Mesenchymal stem cell (in vitro differentiated cells and primary cell): ENCODE results near the gene BABAM2.

Experiments used
- DNase-seq: peaks from one replicate; pipeline ENCODE4 v3.0.0-alpha.2; 2013
- H2AFZ ChIP-seq: one replicate; pipeline ENCODE4 v1.6.1; 2013; ENCODE audit warnings: low read depth, mild to moderate bottlenecking, control low read depth, inconsistent platforms, low read length, moderate library complexity
- H2AK5ac ChIP-seq: 2 replicates; pipeline ENCODE4 v1.6.1; 2013; ENCODE audit warnings: low read length, moderate library complexity, mild to moderate bottlenecking, inconsistent platforms; ENCODE audit not compliant: severe bottlenecking
- H2BK120ac ChIP-seq: one replicate; pipeline ENCODE4 v1.6.1; 2013; ENCODE audit warnings: low read depth, mild to moderate bottlenecking, inconsistent platforms, low read length, moderate library complexity
- H2BK12ac ChIP-seq, 2 experiments: one replicate each; pipeline ENCODE4 v1.6.1; 2013; ENCODE audit warnings: inconsistent platforms in 2 of 2, low read length in 2 of 2, mild to moderate bottlenecking in 2 of 2, moderate library complexity in 2 of 2, control low read depth in 1 of 2
- H2BK15ac ChIP-seq: one replicate; pipeline ENCODE4 v1.6.1; 2013; ENCODE audit warnings: mild to moderate bottlenecking, low read depth, inconsistent platforms; ENCODE audit not compliant: poor library complexity, severe bottlenecking
- H2BK5ac ChIP-seq: 2 replicates; pipeline ENCODE4 v1.6.1; 2013; ENCODE audit warnings: low read depth, mild to moderate bottlenecking, low read length, control low read depth, inconsistent platforms; ENCODE audit not compliant: poor library complexity, severe bottlenecking
- H3K14ac ChIP-seq, 2 experiments: one replicate each; pipeline ENCODE4 v1.6.1; 2013; ENCODE audit warnings: inconsistent platforms in 2 of 2, low read length in 2 of 2, control low read depth in 1 of 2, mild to moderate bottlenecking in 1 of 2, moderate library complexity in 1 of 2
- H3K18ac ChIP-seq, 2 experiments: one replicate each; pipeline ENCODE4 v1.6.1; 2013; ENCODE audit warnings: inconsistent platforms in 2 of 2, low read length in 2 of 2, control low read depth in 1 of 2, low read depth in 1 of 2, mild to moderate bottlenecking in 1 of 2
- H3K23ac ChIP-seq, 2 experiments: one replicate each; pipeline ENCODE4 v1.6.1; 2013; ENCODE audit warnings: inconsistent platforms in 2 of 2, low read length in 2 of 2, mild to moderate bottlenecking in 2 of 2, moderate library complexity in 2 of 2, control low read depth in 1 of 2
- H3K27ac ChIP-seq: 2 replicates; pipeline ENCODE4 v1.5.1; 2013; ENCODE audit warnings: mild to moderate bottlenecking, moderate library complexity, low read length, control low read depth, inconsistent platforms; ENCODE audit not compliant: poor library complexity, severe bottlenecking
- H3K27me3 ChIP-seq, 2 experiments: 2 replicates each; pipeline versions ENCODE4 v1.6.1 to v1.7.0; 2013; ENCODE audit warnings: low read length in 2 of 2, mild to moderate bottlenecking in 2 of 2, moderate library complexity in 2 of 2, control low read depth in 1 of 2, inconsistent platforms in 1 of 2; ENCODE audit not compliant: control insufficient read depth in 1 of 2, insufficient read depth in 1 of 2
- H3K36me3 ChIP-seq, 2 experiments: 2 replicates each; pipeline versions ENCODE4 v1.6.1 to v1.7.0; 2013; ENCODE audit warnings: low read length in 2 of 2, control low read depth in 1 of 2, inconsistent platforms in 1 of 2, low read depth in 1 of 2, mild to moderate bottlenecking in 1 of 2; ENCODE audit not compliant: insufficient read depth in 2 of 2, control insufficient read depth in 1 of 2
- H3K4ac ChIP-seq, 2 experiments: one replicate each; pipeline ENCODE4 v1.6.1; 2013; ENCODE audit warnings: inconsistent platforms in 2 of 2, low read length in 2 of 2, mild to moderate bottlenecking in 2 of 2, moderate library complexity in 2 of 2, control low read depth in 1 of 2, low read depth in 1 of 2
- H3K4me1 ChIP-seq: 2 replicates; pipeline ENCODE4 v1.6.1; 2013; ENCODE audit warnings: low read depth, low read length, control low read depth; ENCODE audit not compliant: control insufficient read depth, insufficient read depth
- H3K4me2 ChIP-seq: 2 replicates; pipeline ENCODE4 v1.6.1; 2013; ENCODE audit warnings: low read length, mild to moderate bottlenecking, inconsistent platforms; ENCODE audit not compliant: poor library complexity, severe bottlenecking
- H3K4me3 ChIP-seq, 2 experiments: 2 replicates each; pipeline versions ENCODE4 v1.5.1 to v1.7.0; 2013; ENCODE audit warnings: low read length in 2 of 2, mild to moderate bottlenecking in 2 of 2, control low read depth in 1 of 2, low read depth in 1 of 2; ENCODE audit not compliant: insufficient read depth in 1 of 2
- H3K79me1 ChIP-seq: replicated peaks from 2 replicates; pipeline ENCODE4 v1.6.1; 2013; ENCODE audit warnings: mild to moderate bottlenecking, control low read depth, low read length, inconsistent platforms; ENCODE audit not compliant: poor library complexity, severe bottlenecking
- H3K9ac ChIP-seq: 2 replicates; pipeline ENCODE4 v1.7.0; 2013; ENCODE audit warnings: mild to moderate bottlenecking, low read length, moderate library complexity
- H3K9me3 ChIP-seq: 2 replicates; pipeline ENCODE4 v1.7.0; 2013; ENCODE audit warnings: mild to moderate bottlenecking, low read length; ENCODE audit not compliant: control insufficient read depth
- H4K8ac ChIP-seq: one replicate; pipeline ENCODE4 v1.6.1; 2013; ENCODE audit warnings: inconsistent platforms, mild to moderate bottlenecking, low read length, moderate library complexity
- H4K91ac ChIP-seq: one replicate; pipeline ENCODE4 v1.6.1; 2013; ENCODE audit warnings: mild to moderate bottlenecking, low read length, inconsistent platforms
- WGBS: methylation state at CpG from one replicate; pipeline ENCODE4 v1.1.7; 2013; ENCODE audit warnings: mixed read lengths; 5-methylcytosine and 5-hydroxymethylcytosine counted together

The BABAM2 gene

GRCh38 chr2:28067602-28068001, 177.1 kb downstream of the BABAM2 start:
- Histone ChIP-seq H3K4me3 (no peak overlapping the region), H4K8ac (no peak overlapping the region), H3K79me1 (peaks cover 1% of the 10 kb centered on the region), H2BK5ac (no peak overlapping the region), H2BK120ac (no peak overlapping the region), H3K14ac (no peak overlapping the region), H3K36me3 (peaks cover 0 to 13% of the 10 kb centered on the region in 2 experiments), H3K9me3 (no peaks in the 10 kb centered on the region), H3K23ac (no peak overlapping the region), H2BK12ac (no peak overlapping the region), H3K27ac (no peak overlapping the region), H2AK5ac (no peak overlapping the region), H2BK15ac (no peak overlapping the region), H3K18ac (no peak overlapping the region), H3K27me3 (no peaks in the 10 kb centered on the region), H4K91ac (no peak overlapping the region), H2AFZ (no peak overlapping the region), H3K9ac (no peak overlapping the region), H3K4me1 (no peaks in the 10 kb centered on the region), H3K4me2 (no peak overlapping the region), H3K4ac (no peak overlapping the region)
- DNase-seq = no peak
- no CpG with 5 or more reads among the region's 1 CpG for WGBS

GRCh38 chr2:28068088-28068487, 177.6 kb downstream of the BABAM2 start:
- Histone ChIP-seq H3K9me3 (no peaks in the 10 kb centered on the region), H3K79me1 (peaks cover 3% of the 10 kb centered on the region), H2AK5ac (no peak overlapping the region), H3K4me3 (no peak overlapping the region), H4K8ac (no peak overlapping the region), H3K36me3 (peaks cover 0 to 13% of the 10 kb centered on the region in 2 experiments), H2BK15ac (no peak overlapping the region), H3K27ac (no peak overlapping the region), H3K23ac (no peak overlapping the region), H3K4me2 (no peak overlapping the region), H3K14ac (no peak overlapping the region), H2BK120ac (no peak overlapping the region), H4K91ac (no peak overlapping the region), H2AFZ (no peak overlapping the region), H3K18ac (no peak overlapping the region), H2BK12ac (no peak overlapping the region), H3K4ac (no peak overlapping the region), H3K4me1 (no peaks in the 10 kb centered on the region), H3K27me3 (no peaks in the 10 kb centered on the region), H2BK5ac (no peak overlapping the region), H3K9ac (no peak overlapping the region)
- 50% methylated on average over 1 of the region's 2 CpGs for WGBS
- DNase-seq = no peak

DNA sequence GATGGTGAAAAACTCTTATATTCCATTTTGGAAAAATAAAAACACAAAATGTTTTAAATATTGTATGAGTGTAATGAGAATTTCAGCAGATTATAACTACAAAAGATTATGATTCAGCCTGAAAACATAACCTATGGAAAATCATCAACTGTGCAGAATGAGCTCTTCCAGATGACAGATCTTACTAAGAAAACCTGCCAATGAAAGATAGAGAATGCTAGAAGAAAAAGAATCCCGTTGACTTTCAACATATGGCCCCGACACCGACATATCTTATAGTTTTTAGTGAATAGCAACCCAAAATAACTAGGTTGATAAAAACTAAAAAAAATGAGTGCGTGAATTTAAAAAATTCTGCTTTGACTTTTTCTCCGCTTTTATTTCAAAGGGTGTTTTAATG, 178.0 kb downstream of the BABAM2 start:
- H3K4me1 ChIP-seq = no peaks in the 10 kb centered on the region
- no peaks in the 10 kb centered on the region for H3K9me3 ChIP-seq
- no peak overlapping the region for H3K4ac ChIP-seq
- no peak overlapping the region for H3K4me2 ChIP-seq
- H2BK15ac ChIP-seq = no peak overlapping the region
- no peak overlapping the region for H2BK5ac ChIP-seq
- H4K8ac ChIP-seq = no peak overlapping the region
- peaks cover 3% of the 10 kb centered on the region for H3K79me1 ChIP-seq
- no peak overlapping the region for H2AK5ac ChIP-seq
- no peak overlapping the region for H2AFZ ChIP-seq
- DNase-seq = no peak
- no peak overlapping the region for H2BK120ac ChIP-seq
- WGBS = 100% methylated on average over 2 of the region's 5 CpGs
- H4K91ac ChIP-seq = no peak overlapping the region
- H2BK12ac ChIP-seq = no peak overlapping the region
- H3K4me3 ChIP-seq = no peak overlapping the region
- H3K23ac ChIP-seq = no peak overlapping the region
- no peaks in the 10 kb centered on the region for H3K27me3 ChIP-seq
- H3K14ac ChIP-seq = no peak overlapping the region
- H3K9ac ChIP-seq = no peak overlapping the region
- no peak overlapping the region for H3K18ac ChIP-seq
- H3K36me3 ChIP-seq = peaks cover 0 to 13% of the 10 kb centered on the region in 2 experiments
- H3K27ac ChIP-seq = no peak overlapping the region

- Histone ChIP-seq H3K4me1 (no peaks in the 10 kb centered on the region), H2BK120ac (no peak overlapping the region), H3K4me2 (no peak overlapping the region), H3K9me3 (no peaks in the 10 kb centered on the region), H2BK15ac (no peak overlapping the region), H3K18ac (no peak overlapping the region), H3K27me3 (no peaks in the 10 kb centered on the region), H2BK12ac (no peak overlapping the region), H3K23ac (no peak overlapping the region), H3K27ac (no peak overlapping the region), H3K4ac (no peak overlapping the region), H3K4me3 (no peak overlapping the region), H3K79me1 (peaks cover 3% of the 10 kb centered on the region), H4K8ac (no peak overlapping the region), H3K9ac (no peak overlapping the region), H2AFZ (no peak overlapping the region), H3K14ac (no peak overlapping the region), H2BK5ac (no peak overlapping the region), H2AK5ac (no peak overlapping the region), H3K36me3 (peaks cover 0 to 9% of the 10 kb centered on the region in 2 experiments), H4K91ac (no peak overlapping the region)
- 67% methylated on average over 3 of the region's 5 CpGs for WGBS
- DNase-seq = no peak
Observed at GRCh38 chr2:28071221-28071620, 180.7 kb downstream of the BABAM2 start.
